NCI-H748 (cell line): Measurements from ENCODE around the gene SLC9A9.
"Not testable (repeated sequence)": the region's sequence is repeated elsewhere in the genome, so short reads cannot be mapped to it uniquely, and the experiment has no call there.

Experiments used
- DNase-seq: peaks from one replicate; lab custom pipeline; 2025; ENCODE audit not compliant: unreplicated experiment; lab: John Stamatoyannopoulos, UW

The SLC9A9 gene

GRCh38 chr3:143847787-143848631, at the start of gene SLC9A9:
Gene SLC9A9 (minus strand): TSS chr3:143848468. CDS start chr3:143848322, 146 bp downstream.
- DNase-seq, result peak; percentile 64

GRCh38 chr3:143897576-143898295, 49.5 kb upstream of the SLC9A9 start:
- peak; percentile 72 for DNase-seq

GRCh38 chr3:143896486-143896885, 48.2 kb upstream of the SLC9A9 start:
- peak; percentile 2 for DNase-seq

- peak; percentile 34 for DNase-seq
These were observed 47.5 kb upstream of the SLC9A9 start for GRCh38 chr3:143895805-143896204.

GRCh38 chr3:143888846-143889245, 40.6 kb upstream of the SLC9A9 start:
- no peak for DNase-seq

- DNase-seq, result peak; percentile 3
These were observed 39.9 kb upstream of the SLC9A9 start for GRCh38 chr3:143888166-143888565.

GRCh38 chr3:143885780-143886427, 37.6 kb upstream of the SLC9A9 start:
- DNase-seq, result peak; percentile 46

- DNase-seq, result no peak
These were observed 36.6 kb upstream of the SLC9A9 start for GRCh38 chr3:143884861-143885260.

- no peak for DNase-seq
These were observed 34.9 kb upstream of the SLC9A9 start for GRCh38 chr3:143883151-143883550.

GRCh38 chr3:143881095-143881494, 32.8 kb upstream of the SLC9A9 start:
- DNase-seq, result no peak

GRCh38 chr3:143875546-143875945, 27.3 kb upstream of the SLC9A9 start:
- DNase-seq, result no peak

- DNase-seq, result not testable (repeated sequence)
These were observed 25.3 kb upstream of the SLC9A9 start for GRCh38 chr3:143873553-143873952.

- no peak for DNase-seq
These were observed 17.0 kb upstream of the SLC9A9 start for GRCh38 chr3:143865302-143865701.

- DNase-seq, result no peak
These were observed 11.4 kb upstream of the SLC9A9 start for GRCh38 chr3:143859465-143860203.

- DNase-seq, result no peak
These were observed 8.1 kb upstream of the SLC9A9 start for GRCh38 chr3:143856252-143856970.

GRCh38 chr3:143855183-143855582, 6.9 kb upstream of the SLC9A9 start:
- no peak for DNase-seq

GRCh38 chr3:143851331-143852017, 3.2 kb upstream of the SLC9A9 start:
- DNase-seq, result no peak

GRCh38 chr3:143850877-143851276, 2.6 kb upstream of the SLC9A9 start:
- DNase-seq, result no peak

GRCh38 chr3:143849854-143850549, 1.7 kb upstream of the SLC9A9 start:
- no peak for DNase-seq
